GM18507 (cell line): ENCODE results near the gene METTL3.

ENCODE experiments used
- DNase-seq: peaks from one replicate; pipeline ENCODE4 v3.0.0; 2011; ENCODE audit warnings: low read depth; ENCODE audit not compliant: insufficient read length; ENCODE audit errors: extremely low spot score
- FAIRE-seq: peaks from 2 replicates; lab custom pipeline; 2011; peaks lifted over from hg19 to GRCh38; lab: Jason Lieb, UNC

The METTL3 gene

DNA sequence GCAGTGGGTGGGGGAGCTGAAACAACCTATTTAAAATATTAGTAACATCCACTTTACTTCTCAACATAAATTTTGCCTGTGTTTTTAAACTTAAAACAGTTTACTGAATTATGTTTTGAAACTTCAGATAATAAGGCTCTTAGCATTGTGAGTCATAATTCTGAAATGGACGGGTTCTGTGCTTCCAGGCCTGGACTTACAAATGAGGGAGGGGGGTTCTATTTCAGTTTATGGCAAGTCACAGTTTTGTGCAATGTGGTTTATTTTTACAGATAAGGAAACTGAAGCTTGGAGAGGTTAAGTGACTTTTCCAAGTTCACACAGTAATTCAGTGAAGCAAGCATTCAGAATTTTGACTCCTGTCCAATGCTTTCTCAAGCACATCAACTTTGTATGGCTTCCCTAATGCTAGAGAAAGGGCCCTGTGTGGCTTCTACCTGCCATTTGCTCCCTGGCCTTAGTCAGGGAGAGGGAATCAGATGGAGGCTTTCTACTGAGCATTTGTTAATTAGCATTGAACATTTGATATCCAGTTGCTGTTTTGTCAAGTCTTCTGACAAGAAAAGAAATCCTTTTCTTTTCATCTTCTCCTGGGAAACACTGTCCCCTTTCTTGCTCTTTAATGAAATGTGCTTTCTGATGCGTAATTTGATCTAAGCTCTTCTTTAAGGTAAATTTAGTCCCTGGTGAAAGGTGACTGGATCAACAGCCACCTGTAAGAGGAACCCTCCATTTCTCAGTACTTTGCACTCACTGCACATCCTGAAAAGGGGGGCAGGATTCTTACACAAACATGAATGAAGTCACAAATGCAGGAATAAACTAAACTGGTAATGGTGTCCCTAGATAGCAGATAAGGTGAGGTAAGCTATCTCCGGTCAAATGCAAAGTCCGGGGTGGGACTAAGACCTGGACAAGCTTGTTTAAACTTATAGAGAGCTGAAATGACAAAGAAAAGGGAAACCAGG, 17.5 kb upstream of the METTL3 start:
- no peak for FAIRE-seq

DNA sequence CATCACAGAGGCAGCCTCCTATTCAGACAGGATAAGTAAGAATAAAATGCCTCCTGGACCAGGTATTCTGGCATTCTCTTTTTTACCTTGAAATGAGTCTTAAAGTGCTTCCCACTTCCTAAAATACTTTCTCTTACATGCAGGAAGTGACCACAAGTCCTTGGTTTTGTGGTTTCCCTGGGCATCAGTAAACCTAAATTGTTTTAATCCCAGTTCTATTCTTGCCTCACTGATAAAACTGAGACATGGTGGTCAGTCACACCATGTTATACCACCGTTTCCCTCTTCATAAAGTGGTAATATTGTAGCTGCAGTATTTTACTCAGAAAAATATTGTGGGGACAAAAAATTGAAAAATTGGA, 16.2 kb upstream of the METTL3 start:
- DNase-seq (no peak), FAIRE-seq (no peak)

More for the DNA sequence above, 17.5 kb upstream of the METTL3 start:
- DNase-seq, result no peak

GRCh38 chr14:21526672-21527317, 15.7 kb upstream of the METTL3 start:
- FAIRE-seq (no peak), DNase-seq (no peak)

DNA sequence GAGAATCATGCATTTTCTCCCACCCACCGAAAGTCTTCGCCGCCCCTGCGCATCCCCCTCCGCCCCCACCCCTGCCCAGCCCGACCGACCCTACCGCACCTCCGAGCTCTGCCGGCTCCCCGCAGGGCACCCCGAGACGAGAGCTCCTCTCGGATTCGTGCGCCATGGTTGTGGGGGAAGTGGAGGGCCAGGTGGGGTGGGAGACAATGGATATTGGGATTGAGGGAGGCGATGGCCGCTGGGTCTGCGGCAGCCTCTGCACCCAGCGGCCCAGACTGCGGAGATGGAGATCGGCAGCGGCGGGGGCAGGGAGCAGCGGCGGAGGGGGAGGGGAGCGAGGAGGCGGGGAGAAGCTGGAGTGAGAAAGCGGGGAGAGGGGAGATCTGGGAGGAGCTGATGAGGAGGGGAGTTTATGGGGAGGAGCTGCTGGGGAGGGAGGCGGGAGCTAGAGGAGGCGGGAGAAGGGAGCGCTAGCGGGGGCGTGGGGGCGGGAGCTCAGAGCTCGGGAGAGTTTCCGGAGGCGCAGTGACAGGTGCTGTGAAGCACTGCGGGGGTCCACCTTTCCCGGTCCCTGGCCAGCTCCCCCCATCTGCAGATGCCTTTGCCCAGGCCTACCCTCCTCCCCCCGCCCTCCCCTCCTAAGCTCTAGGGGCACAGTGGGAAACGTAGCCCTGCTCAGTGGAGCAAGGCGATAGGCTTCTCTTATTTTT, 15.0 kb upstream of the METTL3 start, which contains the start of gene SALL2:
SALL2 (minus strand) TSS at position 385 of the 710 bp plus-strand sequence; CDS start at position 166, 219 bp downstream.
- peak; percentile 48 for FAIRE-seq
- no peak for DNase-seq

- DNase-seq (no peak), FAIRE-seq (no peak)
These were observed 14.4 kb upstream of the METTL3 start for GRCh38 chr14:21525571-21525961.

DNA sequence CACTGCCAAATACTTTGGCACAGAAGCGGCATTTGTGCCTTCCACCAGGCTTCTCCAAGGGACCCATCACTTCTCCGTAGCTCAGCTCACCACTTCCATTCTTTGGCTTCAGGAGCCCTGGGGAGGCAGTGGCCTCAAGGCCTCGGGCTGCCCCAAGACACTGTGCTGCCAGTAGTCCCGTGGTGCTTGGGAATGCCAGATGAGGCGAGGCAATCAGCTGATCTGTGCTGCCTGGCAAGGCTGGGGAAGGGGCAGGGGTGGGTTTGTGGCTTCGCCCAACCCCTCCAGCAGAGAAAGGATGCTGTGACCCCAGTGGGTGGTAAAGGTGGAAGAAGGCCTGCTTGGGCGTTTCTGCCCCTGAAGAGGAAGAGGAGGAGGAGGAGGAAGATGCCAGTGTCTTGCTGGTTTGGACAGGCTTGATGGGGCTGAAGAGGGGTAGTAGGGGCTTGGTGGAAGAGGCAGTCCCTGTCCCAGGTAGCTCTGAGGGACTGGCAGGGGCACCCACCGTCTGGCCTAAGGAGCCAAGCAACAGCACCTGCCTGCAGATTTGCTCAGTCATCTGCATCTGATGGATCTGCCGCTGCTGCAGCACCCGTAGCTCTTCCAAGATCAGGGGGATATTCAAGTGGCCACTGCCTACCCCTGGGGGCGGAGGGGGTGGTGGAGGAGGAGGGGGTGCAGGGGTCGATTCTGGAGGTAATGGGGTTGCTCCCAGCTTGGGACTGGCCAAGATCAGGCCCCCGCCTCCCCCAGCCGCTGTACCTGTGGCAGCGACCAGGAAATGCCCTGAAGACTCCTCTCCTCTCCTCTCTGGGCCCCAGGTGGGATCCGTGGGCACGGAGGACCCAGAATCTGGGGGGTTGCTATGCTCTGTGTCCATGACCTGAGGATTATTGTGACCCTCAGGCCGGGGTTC, 13.7 kb upstream of the METTL3 start:
- FAIRE-seq (no peak), DNase-seq (no peak)

GRCh38 chr14:21523203-21523602, 12.1 kb upstream of the METTL3 start:
- no peak for FAIRE-seq
- DNase-seq, result no peak

- DNase-seq (no peak), FAIRE-seq (no peak)
These were observed 10.4 kb upstream of the METTL3 start for GRCh38 chr14:21521501-21521900.

DNA sequence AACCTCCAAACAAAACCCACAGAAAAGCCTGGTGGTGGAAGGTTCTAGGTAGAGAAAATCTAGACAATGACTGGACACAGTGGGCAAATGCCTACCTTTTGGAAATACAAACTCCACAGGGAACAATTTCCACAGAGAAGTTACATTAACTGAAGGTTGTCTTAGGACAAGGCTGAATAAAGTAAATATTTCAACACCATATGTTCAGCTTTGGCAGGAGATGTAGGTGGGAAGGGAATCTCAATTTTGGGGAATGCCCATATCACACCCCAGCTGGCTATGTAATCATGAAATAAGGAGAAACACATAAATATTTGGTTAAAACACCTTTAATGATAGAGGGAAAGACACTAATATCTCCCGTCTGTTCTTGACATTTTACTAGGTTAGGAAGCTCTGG, 9.6 kb upstream of the METTL3 start:
- DNase-seq, result no peak
- FAIRE-seq, result no peak

- FAIRE-seq (no peak), DNase-seq (no peak)
These were observed 7.6 kb upstream of the METTL3 start for GRCh38 chr14:21518725-21519124.

- no peak for FAIRE-seq
- DNase-seq, result no peak
These were observed 3.2 kb upstream of the METTL3 start for GRCh38 chr14:21514341-21514740.

DNA sequence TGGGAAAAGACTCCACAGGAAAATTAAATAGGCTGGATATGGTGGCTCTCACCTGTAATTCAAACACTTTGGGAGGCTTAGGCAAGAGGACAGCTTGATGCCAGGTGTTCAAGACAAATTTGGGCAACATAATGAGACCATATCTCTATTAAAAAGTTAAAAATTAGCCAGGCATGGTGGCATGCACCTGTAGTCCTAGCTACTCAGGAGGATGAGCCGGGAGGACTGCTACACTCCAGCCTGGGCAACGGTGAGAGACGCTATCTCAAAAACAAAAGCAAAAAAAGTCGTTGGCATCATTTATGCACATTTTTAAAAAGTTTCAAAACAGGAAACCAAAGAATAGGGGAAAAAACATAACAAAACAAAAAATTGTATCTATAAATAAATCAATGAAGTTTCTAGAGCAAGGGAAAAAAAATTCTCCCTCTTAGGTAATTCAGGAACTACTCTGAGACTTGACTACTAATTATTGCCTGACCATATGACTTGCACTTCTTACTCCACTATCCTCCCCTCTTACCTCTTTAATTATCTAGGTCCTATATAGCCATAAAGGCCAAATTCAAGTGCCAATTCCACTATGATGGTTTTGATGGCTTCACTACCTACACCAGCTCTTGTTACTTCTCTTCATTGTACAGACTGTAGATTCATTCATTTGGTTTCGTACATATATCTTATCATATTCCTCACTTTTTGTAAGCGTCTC, 1.6 kb downstream of the METTL3 start:
- no peak for DNase-seq
- FAIRE-seq, result no peak

DNA sequence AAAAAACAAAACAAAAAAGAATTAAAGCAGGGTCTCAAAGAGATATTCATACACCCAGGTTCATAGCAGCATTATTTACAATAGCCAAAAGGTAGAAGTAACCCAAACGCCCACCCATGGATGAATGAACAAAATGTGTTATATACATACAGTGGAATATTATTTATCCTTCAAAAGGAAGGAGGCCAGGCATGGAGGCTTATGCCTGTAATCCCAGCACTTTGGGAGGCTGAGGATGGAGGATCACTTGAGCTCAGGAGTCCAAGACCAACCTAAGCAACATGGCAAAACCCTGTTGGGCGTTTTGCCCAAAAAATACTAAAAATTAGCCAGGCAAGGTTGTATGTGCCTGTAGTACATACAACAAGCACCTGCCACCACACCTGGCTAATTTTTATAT, 4.6 kb downstream of the METTL3 start:
- no peak for DNase-seq

GRCh38 chr14:21505012-21505553, 6.1 kb downstream of the METTL3 start:
- no peak for DNase-seq
- FAIRE-seq, result peak; percentile 84

More for the DNA sequence above, 4.6 kb downstream of the METTL3 start:
- no peak for FAIRE-seq

GRCh38 chr14:21503376-21503775, 7.8 kb downstream of the METTL3 start:
- no peak for DNase-seq
- FAIRE-seq, result no peak

DNA sequence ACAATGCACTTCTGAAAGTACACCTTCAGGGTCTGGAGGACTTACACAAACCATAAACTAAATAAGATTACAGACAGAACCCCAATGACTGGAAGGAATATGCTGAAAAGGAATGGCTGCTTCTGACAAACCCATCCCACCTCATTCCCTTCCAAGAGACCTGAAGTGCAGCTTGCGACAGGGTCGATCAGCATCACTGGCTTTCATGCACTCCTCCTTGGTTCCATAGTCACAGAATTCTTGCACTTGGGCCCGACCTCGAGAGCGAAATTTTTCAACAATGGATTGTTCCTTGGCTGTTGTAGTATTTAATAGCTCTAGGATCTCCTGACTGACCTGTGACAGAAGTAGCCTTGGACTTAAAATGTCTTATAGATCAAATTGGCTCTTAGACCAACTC, 9.6 kb downstream of the METTL3 start:
- FAIRE-seq, result no peak
- no peak for DNase-seq

DNA sequence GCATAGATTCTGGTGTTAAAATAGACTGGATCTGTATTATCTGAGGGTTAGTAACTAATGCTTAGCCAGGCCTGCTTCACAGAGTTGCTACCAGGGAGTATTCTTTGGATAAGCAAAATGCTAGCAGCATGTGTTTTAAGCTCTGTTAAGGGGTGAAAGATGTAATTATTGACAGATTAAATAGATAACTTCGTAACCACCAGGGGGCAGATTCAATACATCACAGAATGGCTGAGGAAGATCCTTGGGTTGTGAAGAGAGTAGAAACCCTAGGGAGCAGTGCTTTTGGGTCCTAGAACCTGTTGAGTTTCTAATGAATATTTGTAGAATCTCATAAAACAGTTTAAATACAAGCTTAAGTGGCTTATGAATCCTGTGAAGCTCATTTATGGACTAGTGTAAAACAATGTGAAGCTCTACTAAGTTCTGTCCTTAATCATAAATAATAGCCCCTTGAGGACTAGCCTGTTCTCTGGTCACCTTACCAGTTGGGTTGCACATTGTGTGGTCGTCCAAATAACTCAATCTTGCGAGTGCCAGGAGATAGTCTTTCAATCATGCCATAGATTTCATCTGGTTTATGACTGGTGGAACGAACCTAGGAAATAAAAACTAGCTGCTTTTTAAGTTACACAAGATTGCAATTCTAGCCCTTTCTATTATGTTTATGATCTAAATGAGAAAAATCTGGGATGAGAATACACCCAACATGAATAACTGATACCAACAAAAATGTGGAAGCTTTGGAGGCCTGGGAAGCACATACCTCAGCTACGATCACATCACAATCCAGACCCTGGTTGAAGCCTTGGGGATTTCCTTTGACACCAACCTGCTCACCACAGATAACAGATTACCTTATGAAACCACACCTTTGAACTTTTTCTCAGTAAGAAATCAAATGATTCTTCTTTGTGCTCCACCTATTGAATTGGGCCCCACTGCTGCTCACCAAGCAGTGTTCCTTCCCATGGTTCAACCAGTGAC, 12.3 kb downstream of the METTL3 start:
- DNase-seq (no peak), FAIRE-seq (peak; percentile 80)
